IPS-NIHi11 (cell line): ENCODE measurements around the gene PPP1R14C.
"Not testable (repeated sequence)": the region's sequence is repeated elsewhere in the genome, so short reads cannot be mapped to it uniquely, and the experiment has no call there.

ENCODE experiments used
- DNase-seq: peaks from one replicate; pipeline ENCODE4 v3.0.0; 2012; ENCODE audit warnings: mixed read lengths, low spot score

Gene PPP1R14C

GRCh38 chr6:150169181-150169580, 26.3 kb downstream of the PPP1R14C start:
- DNase-seq: no peak

- no peak for DNase-seq
Observed at GRCh38 chr6:150169609-150170008, 26.8 kb downstream of the PPP1R14C start.

GRCh38 chr6:150172929-150173328, 30.1 kb downstream of the PPP1R14C start:
- no peak for DNase-seq

GRCh38 chr6:150175586-150176151, 32.8 kb downstream of the PPP1R14C start:
- DNase-seq: no peak

DNA sequence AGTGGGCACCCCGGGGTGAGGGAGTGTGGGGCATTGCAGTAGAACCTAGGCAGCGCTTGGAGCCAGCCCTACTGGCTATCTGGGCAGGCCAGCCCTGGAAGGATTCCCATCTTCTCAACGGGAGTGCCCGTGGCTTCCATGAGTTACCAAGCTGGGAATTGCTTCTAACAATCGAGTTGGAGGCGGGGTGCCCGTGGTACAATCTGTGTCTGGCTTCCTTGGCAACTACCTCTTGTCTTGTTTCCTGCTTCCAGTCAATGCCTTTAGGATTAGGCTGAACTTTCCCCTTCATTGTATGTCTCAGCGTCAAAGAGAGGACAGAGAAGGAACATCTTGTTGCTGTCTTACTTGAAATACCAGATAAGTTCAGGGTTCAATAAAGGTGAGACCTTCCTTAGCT, 33.3 kb downstream of the PPP1R14C start:
- no peak for DNase-seq

- DNase-seq: no peak
Observed at GRCh38 chr6:150176659-150177058, 33.8 kb downstream of the PPP1R14C start.

DNA sequence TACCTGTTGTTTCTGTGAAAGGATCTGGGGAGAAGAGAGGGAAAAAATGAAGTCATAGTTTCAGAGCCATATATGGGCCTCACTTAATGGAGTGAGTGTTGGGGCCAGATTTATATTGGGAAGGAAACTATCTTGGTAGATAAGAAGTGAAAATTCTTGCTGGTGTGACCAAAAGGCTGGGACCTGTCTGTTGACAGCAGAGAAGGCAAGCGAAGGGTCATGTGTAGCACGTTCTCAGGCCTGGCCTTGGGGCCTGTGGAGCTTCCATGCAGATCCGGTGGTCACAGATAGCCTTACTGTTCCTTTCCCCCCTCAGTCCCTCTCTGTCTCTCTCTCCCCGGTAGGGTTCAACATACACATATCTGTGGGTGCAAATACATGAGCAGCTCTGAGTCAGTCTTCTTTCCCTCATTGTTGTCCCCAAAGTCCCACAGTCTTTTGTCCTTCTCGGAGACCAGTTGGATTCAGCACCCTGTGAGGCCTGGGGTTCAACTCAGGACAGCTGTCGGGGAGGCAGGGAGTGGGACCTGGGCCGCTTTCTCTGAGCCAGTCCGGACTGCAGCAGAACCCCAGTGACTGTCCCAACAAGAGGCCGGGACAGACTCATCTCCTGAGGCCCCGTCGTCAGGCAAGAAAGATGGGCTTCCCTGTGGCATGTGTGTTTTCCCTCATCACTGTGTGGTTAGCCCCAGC, 34.6 kb downstream of the PPP1R14C start:
- DNase-seq: no peak

GRCh38 chr6:150177952-150178520, 35.2 kb downstream of the PPP1R14C start:
- no peak for DNase-seq

DNA sequence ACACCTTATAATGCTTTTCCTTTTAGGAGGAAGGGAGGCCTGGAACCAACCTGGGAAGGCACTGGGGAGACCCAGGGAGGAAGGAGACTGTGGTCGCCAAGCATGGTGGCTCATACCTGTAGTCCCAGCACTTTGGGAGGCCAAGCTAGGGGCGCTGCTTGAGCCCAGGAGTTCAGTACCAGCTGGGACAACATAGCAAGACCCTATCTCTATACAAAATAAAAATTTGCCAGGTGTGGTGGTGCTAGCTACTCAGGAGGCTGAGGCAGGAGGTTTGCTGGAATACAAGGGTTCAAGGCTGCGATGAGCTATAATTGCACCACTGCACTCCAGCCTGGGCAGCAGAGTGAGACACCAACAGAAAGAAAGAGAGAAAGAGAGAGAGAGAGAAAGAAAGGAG, 36.2 kb downstream of the PPP1R14C start:
- DNase-seq: no peak

- not testable (repeated sequence) for DNase-seq
Observed at GRCh38 chr6:150179907-150180424, 37.1 kb downstream of the PPP1R14C start.

DNA sequence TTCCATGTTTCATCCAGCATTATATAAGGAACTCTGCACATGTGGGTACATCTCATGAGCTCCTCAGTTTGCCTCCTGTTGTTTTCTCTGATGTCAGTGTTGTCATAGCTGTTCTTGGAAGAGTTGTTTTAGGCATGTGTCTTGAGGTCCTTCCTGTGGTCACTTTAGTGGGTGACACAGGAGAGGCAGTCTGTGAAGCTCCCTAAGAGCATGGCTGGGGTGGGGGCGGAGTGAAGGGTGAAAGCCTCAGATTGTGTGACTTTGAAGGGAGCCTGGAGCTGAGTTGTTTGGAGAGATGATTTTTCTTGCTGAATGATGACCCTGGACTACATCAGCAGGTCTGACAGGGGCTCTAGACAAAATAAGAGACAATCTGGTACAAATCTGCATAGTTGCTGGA, 37.7 kb downstream of the PPP1R14C start:
- no peak for DNase-seq

DNA sequence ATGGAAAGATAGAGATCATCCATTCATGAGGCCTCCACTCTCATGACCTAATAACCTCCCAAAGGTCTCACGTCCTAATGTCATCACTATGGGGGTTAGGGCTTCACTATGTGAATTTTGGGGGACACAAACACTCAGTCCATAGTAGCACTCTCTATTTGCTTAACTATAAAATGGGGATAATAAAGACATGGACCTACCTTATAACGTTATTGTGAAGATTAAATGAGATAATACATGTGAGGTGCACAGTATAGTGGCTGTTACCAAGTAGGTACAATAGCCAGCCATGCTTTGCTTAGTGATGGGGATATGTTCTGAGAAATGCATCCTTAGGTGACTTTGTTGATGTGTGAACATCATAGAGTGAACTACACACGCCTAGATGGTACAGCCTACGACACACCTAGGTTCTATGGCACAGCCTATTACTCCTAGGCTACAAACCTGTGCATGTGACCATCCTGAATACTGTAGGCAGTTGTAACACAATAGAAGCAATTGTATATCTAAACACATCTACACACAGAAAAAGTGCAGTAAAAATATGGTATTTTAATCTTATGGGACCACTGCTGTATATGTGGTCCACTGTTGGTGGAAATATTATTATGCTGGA, 39.7 kb downstream of the PPP1R14C start:
- DNase-seq: no peak

DNA sequence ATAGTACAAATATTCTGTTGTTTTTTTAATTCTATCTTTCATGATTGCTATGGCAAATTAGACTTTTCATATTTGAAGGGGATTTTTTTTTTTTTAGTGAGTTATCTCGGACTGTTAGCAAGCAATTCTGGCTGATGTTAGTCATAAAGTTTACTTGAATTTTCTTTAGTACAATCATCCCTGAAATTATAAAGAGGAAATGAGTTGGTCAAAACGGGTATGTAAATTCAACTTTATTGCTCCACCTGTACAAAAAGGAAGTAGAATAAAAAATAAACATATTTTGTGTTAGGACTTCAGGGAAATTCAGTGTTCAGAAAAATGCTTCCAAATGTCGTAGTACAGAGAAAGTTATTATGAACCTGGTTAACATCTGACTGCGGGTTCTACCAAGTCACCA, 40.3 kb downstream of the PPP1R14C start:
- no peak for DNase-seq

- DNase-seq: no peak
Observed at GRCh38 chr6:150183966-150184365, 41.1 kb downstream of the PPP1R14C start.

GRCh38 chr6:150184850-150185731, 42.2 kb downstream of the PPP1R14C start:
- DNase-seq: no peak

DNA sequence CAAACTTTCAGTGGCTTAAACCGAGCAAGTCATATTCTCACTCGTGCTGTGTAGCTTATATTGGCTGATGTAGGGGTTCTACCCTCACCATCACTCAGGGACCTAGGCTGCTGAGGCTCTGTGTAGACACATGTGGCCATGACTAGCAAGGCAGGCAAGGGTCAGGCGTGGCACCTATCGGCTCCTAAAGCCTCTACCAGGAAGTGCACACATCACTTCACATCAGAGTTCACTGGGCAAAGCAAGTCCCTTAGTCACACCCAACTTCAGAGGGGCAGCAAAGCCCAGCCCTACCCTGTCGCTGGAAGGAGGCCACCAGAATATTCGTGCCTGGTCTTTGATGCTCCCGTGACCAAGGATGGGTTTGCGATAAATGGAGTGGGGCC, 42.9 kb downstream of the PPP1R14C start:
- DNase-seq: no peak

DNA sequence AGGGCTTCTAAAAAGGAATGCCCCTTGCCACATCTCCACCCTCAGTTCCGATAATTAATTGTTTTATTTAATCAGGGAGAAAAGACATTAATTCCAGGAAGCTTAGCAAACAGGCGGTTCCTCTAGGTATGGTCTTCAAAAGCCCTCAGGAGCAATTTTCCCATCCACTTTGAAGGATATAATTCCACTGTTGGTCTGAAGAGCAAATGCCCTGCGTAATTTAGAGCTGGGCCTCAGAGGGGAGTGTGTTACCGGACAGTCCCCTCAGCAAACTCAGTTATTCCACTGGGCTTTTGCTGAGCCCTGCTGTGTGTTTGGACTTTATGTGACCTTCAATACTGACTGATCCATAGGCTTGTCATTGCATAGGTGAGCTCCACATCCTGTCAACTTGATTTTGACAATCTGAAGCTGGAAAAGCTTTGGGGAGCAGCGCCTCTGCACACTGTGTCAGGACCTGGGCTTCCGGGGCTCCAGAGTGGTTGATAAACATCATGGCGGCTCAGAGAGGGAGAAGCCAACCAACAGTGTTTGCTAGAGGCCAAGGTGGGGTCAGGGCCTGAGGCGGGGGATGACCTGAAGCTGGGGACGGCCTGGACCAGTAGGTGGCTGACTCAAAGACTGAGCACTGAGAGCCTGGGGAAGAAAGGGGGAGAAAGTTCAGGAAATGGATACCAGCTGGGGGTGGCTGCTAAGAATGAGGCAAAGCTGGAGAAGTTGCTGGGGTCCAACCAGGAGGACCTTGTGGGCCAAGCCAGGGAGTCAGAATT, 43.5 kb downstream of the PPP1R14C start:
- no peak for DNase-seq

- not testable (repeated sequence) for DNase-seq
Observed at GRCh38 chr6:150187433-150187832, 44.6 kb downstream of the PPP1R14C start.

DNA sequence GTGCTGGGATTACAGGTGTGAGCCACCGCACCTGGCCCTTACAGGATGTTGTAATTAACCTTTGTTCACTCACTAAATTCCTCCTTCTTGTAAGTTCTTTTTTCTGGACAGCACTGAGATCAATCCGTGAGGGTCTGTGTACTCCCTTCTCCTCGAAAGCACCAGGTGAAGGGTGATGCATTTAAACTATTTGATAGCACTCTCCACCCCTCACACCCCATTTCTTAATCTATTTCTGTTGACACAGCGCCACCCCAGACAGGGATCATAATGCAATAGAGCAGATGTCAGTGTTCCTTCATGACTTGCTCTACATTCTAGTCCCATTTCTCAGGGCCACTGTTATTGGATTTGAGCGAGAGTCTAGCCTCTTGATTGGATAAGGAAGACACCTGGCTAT, 46.3 kb downstream of the PPP1R14C start:
- no peak for DNase-seq

- DNase-seq: no peak
Observed at GRCh38 chr6:150191809-150192208, 49.0 kb downstream of the PPP1R14C start.

- no peak for DNase-seq
Observed at GRCh38 chr6:150194195-150194594, 51.4 kb downstream of the PPP1R14C start.
